ENCODE results near the gene SRPK2. TPM values are rescaled to one million over a fixed set of nuclear protein-coding genes. Genes with fewer than 3 reads are reported as not detected.

The SRPK2 gene
- total RNA-seq, 1 experiment from 2014 or later: 50.5 TPM

DNA sequence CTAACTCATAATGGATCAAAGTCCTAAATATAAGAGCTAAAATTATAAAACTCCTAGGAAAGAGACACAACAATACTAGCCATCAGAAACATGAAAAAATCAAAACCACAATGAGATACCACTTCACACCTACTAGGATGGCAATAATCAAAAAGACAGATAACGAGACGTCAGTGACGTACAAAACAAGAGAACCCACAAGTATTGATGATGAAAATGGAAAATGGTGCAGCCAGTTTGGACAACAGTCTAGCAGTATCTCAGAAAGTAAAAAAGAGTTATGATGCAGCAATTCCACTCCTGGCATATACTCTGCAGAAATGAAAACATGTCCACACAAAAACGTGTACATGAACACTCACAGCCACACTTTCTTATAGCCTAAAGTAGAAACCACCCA, 173.5 kb downstream of the SRPK2 start (continued):
- TF ChIP-seq, protein P1, sequence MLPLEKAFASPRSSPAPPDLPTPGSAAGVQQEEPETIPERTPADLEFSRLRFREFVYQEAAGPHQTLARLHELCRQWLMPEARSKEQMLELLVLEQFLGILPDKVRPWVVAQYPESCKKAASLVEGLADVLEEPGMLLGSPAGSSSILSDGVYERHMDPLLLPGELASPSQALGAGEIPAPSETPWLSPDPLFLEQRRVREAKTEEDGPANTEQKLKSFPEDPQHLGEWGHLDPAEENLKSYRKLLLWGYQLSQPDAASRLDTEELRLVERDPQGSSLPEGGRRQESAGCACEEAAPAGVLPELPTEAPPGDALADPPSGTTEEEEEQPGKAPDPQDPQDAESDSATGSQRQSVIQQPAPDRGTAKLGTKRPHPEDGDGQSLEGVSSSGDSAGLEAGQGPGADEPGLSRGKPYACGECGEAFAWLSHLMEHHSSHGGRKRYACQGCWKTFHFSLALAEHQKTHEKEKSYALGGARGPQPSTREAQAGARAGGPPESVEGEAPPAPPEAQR (CRISPR knock-in tag; IDR thresholded peaks at IDR 0.05): no peak
- no peak for TF ChIP-seq FOXK1 (CRISPR knock-in tag; IDR thresholded peaks at IDR 0.05)
- no peak for TF ChIP-seq NR2C2 (CRISPR knock-in tag; IDR thresholded peaks at IDR 0.05)
- TF ChIP-seq NR3C1 (CRISPR knock-in tag; conservative IDR thresholded peaks at IDR 0.05; ENCODE audit: low read depth): no peak
- no peak for TF ChIP-seq CREB1 (CRISPR knock-in tag; IDR thresholded peaks at IDR 0.05)

DNA sequence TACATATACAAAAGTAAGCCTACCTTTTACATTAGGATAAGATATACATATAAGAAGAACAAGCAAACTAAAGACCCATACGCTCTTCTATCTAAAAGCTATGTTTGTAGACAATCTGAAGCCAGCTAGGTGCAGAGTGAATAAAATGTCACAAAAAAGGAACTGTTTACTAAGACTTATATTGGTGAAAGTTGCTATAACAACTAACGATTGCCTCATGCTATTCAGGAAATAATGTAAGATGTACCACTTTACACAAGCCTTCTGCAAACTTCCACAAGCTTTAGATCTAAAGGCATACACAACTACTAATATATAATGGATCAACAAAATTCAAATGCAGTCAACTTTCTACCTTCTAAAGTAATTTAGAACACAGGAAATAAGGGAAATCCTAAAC, 175.1 kb downstream of the SRPK2 start:
- Mint-ChIP-seq H3K27me3 (ENCODE audit: low read depth) (no peaks in the 10 kb centered on the region), H3K9me3 (peaks cover 12% of the 10 kb centered on the region), H3K36me3 (peaks cover 4% of the 10 kb centered on the region; the same call in 1 of the 2 replicates), H3K4me3 (no peak overlapping the region), H3K4me1 (peaks cover 20% of the 10 kb centered on the region), H3K27ac (no peak overlapping the region)
- DNase-seq (ENCODE audit: low spot score) (no peak), ATAC-seq (no peak)
- CTCF ChIA-PET: interaction anchor here (1.8 kb wide), 1 partner anchor 10 kb away, joined by 5 read pairs; no protein-coding TSS in a partner anchor
- POLR2A ChIA-PET: no interaction called here
- TF ChIP-seq, protein P2, sequence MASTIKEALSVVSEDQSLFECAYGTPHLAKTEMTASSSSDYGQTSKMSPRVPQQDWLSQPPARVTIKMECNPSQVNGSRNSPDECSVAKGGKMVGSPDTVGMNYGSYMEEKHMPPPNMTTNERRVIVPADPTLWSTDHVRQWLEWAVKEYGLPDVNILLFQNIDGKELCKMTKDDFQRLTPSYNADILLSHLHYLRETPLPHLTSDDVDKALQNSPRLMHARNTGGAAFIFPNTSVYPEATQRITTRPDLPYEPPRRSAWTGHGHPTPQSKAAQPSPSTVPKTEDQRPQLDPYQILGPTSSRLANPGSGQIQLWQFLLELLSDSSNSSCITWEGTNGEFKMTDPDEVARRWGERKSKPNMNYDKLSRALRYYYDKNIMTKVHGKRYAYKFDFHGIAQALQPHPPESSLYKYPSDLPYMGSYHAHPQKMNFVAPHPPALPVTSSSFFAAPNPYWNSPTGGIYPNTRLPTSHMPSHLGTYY (CRISPR knock-in tag; IDR thresholded peaks at IDR 0.05): no peak
- TF ChIP-seq TEAD4 (CRISPR knock-in tag; IDR thresholded peaks at IDR 0.05): no peak
- no peak for TF ChIP-seq OVOL2 (CRISPR knock-in tag; IDR thresholded peaks at IDR 0.05; ENCODE audit: borderline replicate concordance)
- no peak for TF ChIP-seq ZNF232 (CRISPR knock-in tag; IDR thresholded peaks at IDR 0.05)
- no peak for TF ChIP-seq ESRRA (CRISPR knock-in tag; IDR thresholded peaks at IDR 0.05; ENCODE audit: borderline replicate concordance)
- TF ChIP-seq, protein P3, sequence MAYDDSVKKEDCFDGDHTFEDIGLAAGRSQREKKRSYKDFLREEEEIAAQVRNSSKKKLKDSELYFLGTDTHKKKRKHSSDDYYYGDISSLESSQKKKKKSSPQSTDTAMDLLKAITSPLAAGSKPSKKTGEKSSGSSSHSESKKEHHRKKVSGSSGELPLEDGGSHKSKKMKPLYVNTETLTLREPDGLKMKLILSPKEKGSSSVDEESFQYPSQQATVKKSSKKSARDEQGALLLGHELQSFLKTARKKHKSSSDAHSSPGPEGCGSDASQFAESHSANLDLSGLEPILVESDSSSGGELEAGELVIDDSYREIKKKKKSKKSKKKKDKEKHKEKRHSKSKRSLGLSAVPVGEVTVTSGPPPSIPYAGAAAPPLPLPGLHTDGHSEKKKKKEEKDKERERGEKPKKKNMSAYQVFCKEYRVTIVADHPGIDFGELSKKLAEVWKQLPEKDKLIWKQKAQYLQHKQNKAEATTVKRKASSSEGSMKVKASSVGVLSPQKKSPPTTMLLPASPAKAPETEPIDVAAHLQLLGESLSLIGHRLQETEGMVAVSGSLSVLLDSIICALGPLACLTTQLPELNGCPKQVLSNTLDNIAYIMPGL (CRISPR knock-in tag; IDR thresholded peaks at IDR 0.05): no peak
- TF ChIP-seq, protein P4, sequence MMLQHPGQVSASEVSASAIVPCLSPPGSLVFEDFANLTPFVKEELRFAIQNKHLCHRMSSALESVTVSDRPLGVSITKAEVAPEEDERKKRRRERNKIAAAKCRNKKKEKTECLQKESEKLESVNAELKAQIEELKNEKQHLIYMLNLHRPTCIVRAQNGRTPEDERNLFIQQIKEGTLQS (CRISPR knock-in tag; conservative IDR thresholded peaks at IDR 0.05): no peak
- TF ChIP-seq GABPB1 (CRISPR knock-in tag; IDR thresholded peaks at IDR 0.05): no peak

DNA sequence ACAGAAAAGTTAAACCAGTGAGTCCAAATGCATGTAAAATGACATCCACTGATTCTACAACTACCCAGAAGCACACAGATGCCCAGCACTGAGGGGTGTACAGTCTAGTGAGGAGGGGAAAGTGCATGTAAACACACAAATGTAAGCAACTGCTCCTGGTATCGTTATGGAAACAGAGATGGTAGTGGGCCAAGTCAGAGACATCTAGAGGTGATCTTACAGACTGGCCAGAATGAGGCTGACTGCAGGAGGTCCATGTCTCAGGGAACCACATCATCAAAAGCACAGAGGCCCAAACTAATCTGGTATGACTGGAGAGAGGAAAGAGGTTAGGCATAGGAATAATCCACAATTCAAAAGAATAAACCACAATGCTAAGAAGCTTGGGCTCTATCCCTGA, 176.5 kb downstream of the SRPK2 start:
- Mint-ChIP-seq H3K36me3 (peaks cover 4% of the 10 kb centered on the region; the same call in 1 of the 2 replicates), H3K27me3 (ENCODE audit: low read depth) (no peaks in the 10 kb centered on the region), H3K27ac (no peak overlapping the region), H3K9me3 (peaks cover 12% of the 10 kb centered on the region), H3K4me1 (peaks cover 13% of the 10 kb centered on the region), H3K4me3 (no peak overlapping the region)
- DNase-seq (ENCODE audit: low spot score) (no peak), ATAC-seq (no peak)
- POLR2A ChIA-PET: no interaction called here
- CTCF ChIA-PET: no interaction called here
- TF ChIP-seq, protein P5, sequence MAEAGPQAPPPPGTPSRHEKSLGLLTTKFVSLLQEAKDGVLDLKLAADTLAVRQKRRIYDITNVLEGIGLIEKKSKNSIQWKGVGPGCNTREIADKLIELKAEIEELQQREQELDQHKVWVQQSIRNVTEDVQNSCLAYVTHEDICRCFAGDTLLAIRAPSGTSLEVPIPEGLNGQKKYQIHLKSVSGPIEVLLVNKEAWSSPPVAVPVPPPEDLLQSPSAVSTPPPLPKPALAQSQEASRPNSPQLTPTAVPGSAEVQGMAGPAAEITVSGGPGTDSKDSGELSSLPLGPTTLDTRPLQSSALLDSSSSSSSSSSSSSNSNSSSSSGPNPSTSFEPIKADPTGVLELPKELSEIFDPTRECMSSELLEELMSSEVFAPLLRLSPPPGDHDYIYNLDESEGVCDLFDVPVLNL (CRISPR knock-in tag; IDR thresholded peaks at IDR 0.05; ENCODE audit: borderline replicate concordance, low read depth): no peak
- TF ChIP-seq NFYB (CRISPR knock-in tag; conservative IDR thresholded peaks at IDR 0.05; ENCODE audit: low read depth) (no peak), ZNF232 (CRISPR knock-in tag; IDR thresholded peaks at IDR 0.05) (no peak), JUN (CRISPR knock-in tag; IDR thresholded peaks at IDR 0.05) (no peak), NFATC4 (CRISPR knock-in tag; IDR thresholded peaks at IDR 0.05) (no peak), JAZF1 (CRISPR knock-in tag; IDR thresholded peaks at IDR 0.05) (no peak), SMAD3 (CRISPR knock-in tag; IDR thresholded peaks at IDR 0.05; ENCODE audit: borderline replicate concordance) (no peak)
- TF ChIP-seq, protein P6, sequence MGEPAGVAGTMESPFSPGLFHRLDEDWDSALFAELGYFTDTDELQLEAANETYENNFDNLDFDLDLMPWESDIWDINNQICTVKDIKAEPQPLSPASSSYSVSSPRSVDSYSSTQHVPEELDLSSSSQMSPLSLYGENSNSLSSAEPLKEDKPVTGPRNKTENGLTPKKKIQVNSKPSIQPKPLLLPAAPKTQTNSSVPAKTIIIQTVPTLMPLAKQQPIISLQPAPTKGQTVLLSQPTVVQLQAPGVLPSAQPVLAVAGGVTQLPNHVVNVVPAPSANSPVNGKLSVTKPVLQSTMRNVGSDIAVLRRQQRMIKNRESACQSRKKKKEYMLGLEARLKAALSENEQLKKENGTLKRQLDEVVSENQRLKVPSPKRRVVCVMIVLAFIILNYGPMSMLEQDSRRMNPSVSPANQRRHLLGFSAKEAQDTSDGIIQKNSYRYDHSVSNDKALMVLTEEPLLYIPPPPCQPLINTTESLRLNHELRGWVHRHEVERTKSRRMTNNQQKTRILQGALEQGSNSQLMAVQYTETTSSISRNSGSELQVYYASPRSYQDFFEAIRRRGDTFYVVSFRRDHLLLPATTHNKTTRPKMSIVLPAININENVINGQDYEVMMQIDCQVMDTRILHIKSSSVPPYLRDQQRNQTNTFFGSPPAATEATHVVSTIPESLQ (CRISPR knock-in tag; IDR thresholded peaks at IDR 0.05): no peak
- TF ChIP-seq, protein P7, sequence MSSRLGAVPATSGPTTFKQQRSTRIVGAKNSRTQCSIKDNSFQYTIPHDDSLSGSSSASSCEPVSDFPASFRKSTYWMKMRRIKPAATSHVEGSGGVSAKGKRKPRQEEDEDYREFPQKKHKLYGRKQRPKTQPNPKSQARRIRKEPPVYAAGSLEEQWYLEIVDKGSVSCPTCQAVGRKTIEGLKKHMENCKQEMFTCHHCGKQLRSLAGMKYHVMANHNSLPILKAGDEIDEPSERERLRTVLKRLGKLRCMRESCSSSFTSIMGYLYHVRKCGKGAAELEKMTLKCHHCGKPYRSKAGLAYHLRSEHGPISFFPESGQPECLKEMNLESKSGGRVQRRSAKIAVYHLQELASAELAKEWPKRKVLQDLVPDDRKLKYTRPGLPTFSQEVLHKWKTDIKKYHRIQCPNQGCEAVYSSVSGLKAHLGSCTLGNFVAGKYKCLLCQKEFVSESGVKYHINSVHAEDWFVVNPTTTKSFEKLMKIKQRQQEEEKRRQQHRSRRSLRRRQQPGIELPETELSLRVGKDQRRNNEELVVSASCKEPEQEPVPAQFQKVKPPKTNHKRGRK (CRISPR knock-in tag; IDR thresholded peaks at IDR 0.05; ENCODE audit: borderline replicate concordance): no peak
- TF ChIP-seq, protein P8, sequence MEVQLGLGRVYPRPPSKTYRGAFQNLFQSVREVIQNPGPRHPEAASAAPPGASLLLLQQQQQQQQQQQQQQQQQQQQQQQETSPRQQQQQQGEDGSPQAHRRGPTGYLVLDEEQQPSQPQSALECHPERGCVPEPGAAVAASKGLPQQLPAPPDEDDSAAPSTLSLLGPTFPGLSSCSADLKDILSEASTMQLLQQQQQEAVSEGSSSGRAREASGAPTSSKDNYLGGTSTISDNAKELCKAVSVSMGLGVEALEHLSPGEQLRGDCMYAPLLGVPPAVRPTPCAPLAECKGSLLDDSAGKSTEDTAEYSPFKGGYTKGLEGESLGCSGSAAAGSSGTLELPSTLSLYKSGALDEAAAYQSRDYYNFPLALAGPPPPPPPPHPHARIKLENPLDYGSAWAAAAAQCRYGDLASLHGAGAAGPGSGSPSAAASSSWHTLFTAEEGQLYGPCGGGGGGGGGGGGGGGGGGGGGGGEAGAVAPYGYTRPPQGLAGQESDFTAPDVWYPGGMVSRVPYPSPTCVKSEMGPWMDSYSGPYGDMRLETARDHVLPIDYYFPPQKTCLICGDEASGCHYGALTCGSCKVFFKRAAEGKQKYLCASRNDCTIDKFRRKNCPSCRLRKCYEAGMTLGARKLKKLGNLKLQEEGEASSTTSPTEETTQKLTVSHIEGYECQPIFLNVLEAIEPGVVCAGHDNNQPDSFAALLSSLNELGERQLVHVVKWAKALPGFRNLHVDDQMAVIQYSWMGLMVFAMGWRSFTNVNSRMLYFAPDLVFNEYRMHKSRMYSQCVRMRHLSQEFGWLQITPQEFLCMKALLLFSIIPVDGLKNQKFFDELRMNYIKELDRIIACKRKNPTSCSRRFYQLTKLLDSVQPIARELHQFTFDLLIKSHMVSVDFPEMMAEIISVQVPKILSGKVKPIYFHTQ (CRISPR knock-in tag; IDR thresholded peaks at IDR 0.05): no peak
